TTC549 (cell line): ENCODE results near the gene PSME4.
"Not testable (repeated sequence)": the region's sequence is repeated elsewhere in the genome, so short reads cannot be mapped to it uniquely, and the experiment has no call there.

Experiments used
- FAIRE-seq: peaks from 2 replicates; lab custom pipeline; 2012; peaks lifted over from hg19 to GRCh38; lab: Jason Lieb, UNC

PSME4 gene

DNA sequence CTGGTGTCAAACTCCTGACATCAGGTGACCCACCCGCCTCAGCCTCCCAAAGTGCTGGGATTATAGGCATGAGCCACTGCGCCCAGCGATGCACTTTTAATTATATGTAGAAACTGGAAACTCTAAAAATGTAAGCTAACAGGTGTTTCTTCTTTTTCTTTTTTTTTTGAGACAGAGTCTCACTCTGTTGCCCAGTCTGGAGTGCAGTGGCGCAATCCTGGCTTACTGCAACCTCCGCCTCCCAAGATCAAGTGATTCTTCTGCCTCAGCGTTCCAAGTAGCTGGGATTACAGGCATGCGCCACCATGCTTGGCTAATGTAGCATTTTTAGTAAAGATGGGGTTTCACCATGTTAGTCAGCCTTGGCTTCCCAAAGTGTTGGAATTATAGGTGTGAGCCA, 129.1 kb downstream of the PSME4 start:
- FAIRE-seq: not testable (repeated sequence)

DNA sequence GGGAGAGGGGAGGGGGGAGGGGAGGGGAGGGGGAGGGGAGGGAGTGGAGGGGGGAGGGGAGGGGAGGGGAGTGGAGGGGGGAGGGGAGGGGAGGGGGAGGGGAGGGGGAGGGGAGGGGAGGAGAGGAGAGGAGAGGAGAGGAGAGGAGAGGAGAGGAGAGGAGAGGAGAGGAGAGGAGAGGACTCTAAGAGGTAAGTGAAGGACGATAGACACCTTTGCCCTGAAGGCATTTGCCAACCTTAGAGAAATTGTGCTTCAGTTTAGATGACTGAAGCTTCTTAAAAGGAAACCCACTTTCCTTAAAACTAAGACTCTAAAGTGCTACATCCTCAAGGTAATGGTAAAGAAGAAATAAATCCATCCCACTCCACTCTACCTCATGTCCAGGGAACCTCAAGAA, 130.2 kb downstream of the PSME4 start:
- FAIRE-seq: no peak

DNA sequence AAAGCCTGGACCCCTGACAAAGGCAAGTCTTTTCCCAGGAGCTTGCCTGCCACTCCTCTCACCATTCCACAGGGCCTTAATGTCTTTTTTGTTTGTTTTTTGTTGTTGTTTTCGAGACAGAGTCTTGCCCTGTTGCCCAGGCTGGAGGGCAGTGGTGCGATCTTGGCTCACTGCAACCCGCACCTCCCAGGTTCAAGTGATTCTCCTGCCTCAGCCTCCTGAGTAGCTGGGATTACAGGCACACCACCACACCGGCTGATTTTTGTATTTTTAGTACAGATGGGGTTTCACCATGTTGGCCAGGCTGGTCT, 140.9 kb downstream of the PSME4 start:
- FAIRE-seq: not testable (repeated sequence)

DNA sequence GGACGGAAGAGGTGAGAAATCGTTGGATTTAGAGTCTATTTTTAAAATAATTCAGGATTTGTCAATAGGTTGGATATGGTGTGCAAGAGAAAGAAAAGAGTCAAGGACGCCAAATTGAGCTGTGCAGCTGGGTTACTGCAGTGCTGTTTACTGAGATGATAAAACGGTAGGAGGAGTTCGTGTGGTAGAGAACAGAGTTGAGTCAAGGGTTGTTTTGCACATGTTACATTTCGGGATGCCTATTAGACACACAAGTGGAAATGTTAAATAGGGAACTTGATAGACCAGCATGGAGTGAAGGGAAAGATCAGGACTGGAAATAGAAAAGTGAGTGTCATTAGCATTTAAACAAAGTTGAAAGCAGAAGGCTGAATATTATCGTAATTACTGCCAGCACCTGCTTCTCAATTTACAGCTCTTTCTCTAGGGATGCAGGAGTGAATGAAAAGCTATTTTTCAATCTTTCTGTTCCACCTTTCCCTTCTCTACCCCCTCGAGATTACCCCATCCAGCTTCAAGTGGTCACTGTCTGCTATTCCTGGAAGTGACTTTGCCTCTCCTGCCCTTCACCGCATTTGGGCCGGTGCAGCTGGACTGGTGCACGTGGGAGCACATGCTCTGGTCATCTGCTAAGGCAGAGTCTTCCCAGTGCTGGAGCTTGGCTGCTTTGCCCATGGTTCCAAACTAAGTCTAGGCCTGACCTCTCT, 141.4 kb downstream of the PSME4 start:
- no peak for FAIRE-seq

DNA sequence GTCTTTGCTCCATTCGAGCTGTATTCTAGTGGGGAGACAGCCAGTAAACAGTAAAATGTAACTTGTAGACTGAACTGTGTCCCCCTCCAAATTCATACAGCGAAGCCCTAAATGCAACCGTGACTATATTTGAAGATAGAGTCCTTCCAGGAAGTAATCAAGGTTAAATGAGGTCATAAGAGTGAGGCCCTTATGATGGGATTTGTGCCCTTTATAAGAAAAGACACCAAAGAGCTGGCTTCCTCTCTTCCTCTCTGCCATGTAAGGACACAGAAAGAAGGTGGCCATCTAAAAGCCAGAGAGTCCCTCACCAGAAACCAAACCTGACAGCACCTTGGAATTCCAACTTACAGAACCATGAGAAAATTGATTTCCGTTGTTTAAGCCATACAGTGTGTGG, 142.5 kb downstream of the PSME4 start:
- no peak for FAIRE-seq

DNA sequence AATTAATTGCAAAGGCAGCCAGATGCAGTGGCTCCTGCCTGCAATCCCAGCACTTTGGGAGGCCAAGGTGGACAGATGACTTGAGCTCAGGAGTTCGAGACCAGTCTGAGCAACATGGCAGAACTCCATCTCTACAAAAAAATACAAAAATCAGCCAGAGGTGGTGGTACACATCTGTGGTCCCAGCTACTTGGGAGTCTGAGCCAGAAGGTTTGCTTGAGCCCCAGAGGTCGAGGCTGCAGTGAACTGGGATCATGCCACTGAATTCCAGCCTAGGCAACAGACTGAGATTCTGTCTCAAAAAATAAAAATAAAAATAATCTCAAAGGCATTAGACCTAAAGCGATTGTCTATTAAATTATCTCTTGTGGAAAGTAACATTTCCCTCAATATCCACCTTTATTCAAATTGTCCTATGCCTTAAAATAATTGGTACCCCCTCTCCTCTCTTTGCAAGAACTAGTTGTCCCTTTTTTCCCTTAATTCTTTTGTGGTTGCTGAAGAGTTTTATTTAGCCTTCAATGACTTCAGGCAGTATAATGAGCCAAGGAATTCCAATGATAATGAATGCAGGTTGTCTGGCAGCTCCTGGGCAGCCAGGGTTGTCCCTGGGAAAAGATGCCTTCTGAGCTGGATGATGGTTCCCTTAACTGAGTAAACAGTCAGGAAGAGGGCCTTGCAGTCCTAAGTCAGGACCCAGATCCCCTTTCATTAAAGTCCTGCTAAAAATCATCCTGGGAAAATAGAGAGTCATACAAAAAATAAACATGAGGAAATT, 143.2 kb downstream of the PSME4 start:
- FAIRE-seq: no peak

DNA sequence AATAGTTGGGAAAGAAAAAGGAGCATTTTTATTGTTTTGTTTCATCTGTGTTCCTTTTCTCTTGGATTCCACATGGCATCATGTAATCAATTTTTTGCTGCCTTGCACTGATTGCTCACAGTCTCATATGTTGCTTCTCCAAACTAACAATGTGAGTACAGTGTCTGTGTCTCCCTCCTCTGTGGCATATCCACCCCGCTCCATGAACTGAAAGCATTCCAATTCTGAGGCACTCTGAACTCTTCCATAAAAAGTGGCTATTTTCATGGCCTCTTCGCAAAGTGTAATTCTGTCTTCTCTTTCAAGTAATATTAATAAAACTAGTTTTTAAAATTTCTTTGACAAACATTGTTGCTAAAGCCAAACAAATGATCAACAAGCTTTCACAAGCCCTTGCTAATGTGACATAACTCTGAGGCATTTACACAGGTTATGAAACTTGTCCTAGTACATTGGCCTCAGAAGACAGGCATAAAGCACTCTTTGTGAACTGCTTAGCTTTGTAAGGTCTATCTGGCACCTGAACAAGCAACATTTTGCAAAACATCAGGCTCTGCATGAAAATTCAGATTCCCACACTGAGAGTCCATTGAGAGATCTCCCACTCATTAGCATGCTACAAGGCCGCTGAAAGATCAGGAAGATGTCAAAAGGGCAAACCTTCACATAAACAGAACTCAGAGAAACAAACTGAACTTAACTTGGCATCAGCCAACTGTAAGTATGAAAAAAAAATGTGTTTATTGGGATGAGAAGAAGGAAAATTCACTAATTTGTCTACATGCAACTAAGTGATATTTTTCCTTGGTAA, 144.0 kb downstream of the PSME4 start:
- no peak for FAIRE-seq

DNA sequence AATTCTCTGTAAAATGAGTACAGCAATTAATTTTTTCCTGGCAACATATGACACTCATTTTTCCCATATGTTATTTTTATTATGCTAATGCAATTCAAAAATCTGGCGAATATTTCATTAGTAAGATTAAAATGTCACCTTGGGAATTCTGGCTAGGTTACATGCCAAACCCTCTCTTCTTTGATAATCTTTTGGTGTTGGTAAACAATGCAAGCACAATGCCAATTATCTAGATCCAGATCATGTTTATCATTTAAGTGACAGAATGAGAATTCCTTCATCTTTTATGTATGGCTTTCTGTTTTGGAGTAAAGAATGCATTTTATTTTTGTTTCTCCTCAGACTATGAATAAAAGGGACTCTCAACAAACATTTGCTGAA, 144.8 kb downstream of the PSME4 start:
- FAIRE-seq: no peak

DNA sequence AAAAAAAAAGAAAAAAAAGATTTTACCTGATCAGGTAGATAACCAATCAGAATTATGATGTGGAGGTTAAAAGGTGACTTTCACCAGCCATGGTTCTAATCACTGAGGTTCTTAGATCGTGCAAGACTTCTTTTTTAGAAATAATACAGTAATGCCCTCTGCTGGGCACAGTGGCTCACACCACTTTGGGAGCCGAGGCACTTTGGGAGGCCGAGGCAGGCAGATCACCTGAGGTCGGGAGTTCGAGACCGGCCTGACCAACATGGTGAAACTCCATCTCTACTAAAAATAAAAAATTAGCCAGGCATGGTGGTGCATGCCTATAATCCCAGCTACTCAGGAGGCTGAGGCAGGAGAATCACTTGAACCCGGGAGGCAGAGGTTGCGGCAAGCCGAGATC, 147.2 kb downstream of the PSME4 start:
- not testable (repeated sequence) for FAIRE-seq

DNA sequence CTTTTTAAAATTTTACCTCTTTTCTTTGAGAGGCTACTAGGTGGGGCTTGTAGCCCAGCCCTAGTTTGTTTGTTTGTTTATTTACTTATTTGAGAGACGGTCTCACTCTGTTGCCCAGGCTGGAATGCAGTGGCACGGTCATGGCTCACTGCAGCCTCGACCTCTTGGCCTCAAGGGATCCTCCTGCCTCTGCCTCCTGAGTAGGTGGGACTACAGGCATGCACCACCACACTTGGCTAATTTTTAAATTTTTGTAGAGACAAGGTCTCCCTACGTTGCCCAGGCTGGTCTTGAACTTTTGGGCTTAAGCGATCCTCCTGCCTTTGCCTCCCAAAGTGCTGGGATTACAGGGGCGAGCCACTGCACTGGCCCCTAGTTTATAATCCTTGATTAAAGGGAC, 149.0 kb downstream of the PSME4 start:
- no peak for FAIRE-seq

DNA sequence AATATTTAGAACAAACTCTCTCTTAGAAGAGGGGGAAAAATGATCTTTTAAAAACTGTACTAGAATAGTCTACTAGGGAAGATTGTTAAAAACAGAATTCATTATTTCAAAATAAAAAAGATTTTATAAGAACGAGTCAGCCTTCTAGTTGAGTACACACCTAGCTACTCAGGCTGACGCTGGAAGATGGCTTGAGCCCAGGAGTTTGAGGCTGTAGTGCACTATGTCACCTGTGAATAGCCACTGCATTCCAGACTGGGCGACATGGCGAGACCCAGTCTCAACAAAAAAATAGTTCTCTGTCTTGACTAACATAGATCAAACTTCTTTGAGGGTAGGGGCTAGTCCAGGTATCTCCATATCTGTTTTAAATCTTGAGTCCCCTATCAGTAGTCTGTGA, 150.1 kb downstream of the PSME4 start:
- FAIRE-seq: no peak

DNA sequence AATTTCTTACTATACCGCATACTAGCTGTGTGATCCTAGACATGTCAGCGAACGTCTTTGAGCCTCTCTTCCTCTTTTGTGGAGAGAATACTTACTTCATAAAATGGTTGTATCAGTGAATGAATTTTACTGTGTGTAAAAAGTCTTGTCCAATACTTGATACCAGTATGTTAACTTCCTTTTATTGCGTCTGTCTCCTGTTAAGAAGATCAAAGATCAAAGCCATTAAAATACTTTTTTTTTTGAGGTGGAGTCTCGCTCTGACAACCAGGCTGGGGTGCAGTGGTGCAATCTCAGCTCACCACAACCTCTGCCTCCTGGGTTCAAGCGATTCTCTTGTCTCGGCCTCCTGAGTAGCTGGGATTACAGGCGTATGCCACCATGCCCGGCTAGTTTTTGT, 150.7 kb downstream of the PSME4 start:
- FAIRE-seq: no peak

DNA sequence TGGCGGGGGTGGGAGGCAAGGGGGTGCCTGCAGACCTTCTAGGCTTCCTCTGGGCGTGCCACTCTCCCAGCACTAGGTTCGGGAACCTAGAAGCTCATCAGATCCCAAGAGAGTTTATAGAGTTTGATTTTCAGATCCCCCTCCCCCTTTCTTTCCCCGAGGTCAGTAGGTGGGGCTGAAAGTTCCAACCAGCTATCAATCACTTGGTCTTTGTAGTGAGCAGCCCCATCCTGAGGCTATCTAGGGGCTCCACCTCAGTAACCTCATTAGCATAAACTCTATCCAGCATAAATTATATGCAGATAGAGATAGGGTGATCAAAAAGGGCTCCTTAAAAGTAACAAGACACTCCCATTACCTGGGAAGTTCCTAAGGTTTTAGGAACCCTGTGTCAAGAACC, 151.2 kb downstream of the PSME4 start:
- no peak for FAIRE-seq

DNA sequence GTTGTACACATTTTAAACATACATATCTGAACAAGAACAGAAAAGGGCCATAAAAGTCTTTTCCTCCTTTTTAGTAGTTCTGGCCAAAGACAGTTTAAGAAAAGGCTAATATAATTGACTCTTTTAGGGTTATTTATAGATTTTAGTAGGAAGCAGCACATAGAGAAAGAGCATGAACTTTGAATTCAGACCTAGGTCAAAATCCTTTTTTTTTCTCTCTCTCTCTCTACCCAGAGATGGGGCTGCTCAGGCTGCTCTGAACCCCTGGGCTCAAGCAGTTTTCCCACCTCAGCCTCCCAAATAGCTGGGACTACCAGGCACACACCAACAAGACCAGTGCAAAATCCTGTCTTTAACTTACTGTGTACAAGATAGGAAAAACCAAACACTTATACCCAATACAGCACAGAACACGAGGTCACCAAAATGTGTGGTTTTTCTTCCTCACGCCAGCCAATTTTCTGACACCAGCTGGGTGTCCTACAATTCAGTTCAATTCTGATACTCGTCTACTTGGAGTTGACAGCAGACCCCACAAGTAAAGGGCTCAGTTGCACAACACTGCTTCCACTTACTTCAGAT, 151.8 kb downstream of the PSME4 start:
- no peak for FAIRE-seq
